ENCODE data around the gene CKB. TPM values are rescaled to one million over a fixed set of nuclear protein-coding genes. Genes with fewer than 3 reads are reported as not detected.
A peak's percentile ranks its signal among the peaks of the same experiment; 100 is the strongest.

The CKB gene
- total RNA-seq, 2 donors from 2014 or later: 546 to 707 TPM

DNA sequence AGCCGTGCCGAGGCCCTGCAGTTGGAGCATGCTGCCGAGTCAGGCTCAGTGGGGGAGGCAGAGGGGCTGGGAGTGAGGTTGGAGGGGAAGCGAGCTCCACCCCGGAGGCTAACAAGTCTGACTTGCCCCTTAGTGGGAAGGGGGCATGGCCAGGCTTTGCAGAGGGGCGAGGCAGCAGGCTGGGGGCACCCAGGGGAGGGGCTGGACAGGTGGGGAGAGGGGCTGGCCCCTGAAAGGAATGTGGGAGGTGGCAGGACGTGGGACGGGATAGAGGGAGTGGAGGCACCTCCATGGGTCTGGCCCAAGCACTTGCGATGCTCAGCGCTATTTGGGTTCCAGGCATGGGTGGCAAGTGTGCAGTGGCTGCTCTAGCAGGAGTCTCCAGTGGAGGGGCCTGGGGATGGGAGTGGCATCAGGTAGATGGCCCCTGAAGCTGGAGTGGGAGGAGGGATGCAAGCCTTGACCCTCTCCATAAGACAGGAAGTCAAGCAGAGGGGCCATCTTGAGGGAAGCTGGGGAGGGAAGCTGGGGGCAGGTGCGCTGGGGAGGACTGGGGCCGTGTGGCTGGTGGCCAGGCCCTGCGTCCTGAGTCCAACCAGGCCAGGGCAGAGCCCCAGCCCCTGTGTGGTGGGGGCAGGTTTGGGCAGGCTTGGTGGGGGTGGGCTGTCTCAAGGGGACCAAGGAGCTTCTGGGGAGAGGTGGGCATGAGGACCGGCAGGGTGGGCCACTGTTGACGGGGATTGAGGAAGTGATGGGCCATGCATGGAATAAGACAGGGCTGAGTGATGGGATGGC is 9.0 kb upstream of the CKB start:
- H3K27ac ChIP-seq: no peak overlapping the region
- peaks cover 7% of the 10 kb centered on the region for H3K36me3 ChIP-seq
- H3K4me3 ChIP-seq: no peak overlapping the region
- no peaks in the 10 kb centered on the region for H3K9me3 ChIP-seq
- peaks cover 0 to 43% of the 10 kb centered on the region in 2 donors for H3K4me1 ChIP-seq
- TF ChIP-seq, protein P1, sequence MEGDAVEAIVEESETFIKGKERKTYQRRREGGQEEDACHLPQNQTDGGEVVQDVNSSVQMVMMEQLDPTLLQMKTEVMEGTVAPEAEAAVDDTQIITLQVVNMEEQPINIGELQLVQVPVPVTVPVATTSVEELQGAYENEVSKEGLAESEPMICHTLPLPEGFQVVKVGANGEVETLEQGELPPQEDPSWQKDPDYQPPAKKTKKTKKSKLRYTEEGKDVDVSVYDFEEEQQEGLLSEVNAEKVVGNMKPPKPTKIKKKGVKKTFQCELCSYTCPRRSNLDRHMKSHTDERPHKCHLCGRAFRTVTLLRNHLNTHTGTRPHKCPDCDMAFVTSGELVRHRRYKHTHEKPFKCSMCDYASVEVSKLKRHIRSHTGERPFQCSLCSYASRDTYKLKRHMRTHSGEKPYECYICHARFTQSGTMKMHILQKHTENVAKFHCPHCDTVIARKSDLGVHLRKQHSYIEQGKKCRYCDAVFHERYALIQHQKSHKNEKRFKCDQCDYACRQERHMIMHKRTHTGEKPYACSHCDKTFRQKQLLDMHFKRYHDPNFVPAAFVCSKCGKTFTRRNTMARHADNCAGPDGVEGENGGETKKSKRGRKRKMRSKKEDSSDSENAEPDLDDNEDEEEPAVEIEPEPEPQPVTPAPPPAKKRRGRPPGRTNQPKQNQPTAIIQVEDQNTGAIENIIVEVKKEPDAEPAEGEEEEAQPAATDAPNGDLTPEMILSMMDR (IDR thresholded peaks at IDR 0.05): no peak
- no peaks in the 10 kb centered on the region for H3K27me3 ChIP-seq
- no peak for DNase-seq (ENCODE audit: low spot score)

DNA sequence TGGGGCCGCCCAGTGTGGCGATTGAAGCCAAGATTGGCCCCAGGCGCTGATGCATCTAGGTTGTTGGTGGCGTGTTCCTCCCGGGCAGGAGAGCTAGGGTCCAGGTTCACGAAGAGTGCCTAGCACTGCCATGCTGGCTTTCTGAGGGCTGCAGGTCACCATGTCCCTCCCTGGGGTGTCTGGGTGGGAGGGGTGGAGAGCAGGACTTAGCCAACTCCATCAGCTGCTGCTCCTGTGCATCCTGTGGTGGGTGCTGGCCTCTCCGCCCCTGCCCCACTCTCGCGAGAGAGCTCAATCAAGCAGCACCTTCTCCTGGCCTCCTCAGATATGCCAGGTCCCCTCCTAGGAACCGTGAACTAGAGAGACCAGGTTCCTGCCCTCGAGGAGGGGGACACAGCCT is 8.2 kb upstream of the CKB start:
- H3K4me1 ChIP-seq: peaks cover 0 to 49% of the 10 kb centered on the region in 2 donors
- no peak for DNase-seq (ENCODE audit: low spot score)
- H3K4me3 ChIP-seq: no peak overlapping the region
- H3K9me3 ChIP-seq: no peaks in the 10 kb centered on the region
- peaks cover 7% of the 10 kb centered on the region for H3K36me3 ChIP-seq
- no peak overlapping the region for H3K27ac ChIP-seq
- H3K27me3 ChIP-seq: no peaks in the 10 kb centered on the region
- TF ChIP-seq, protein P1 (IDR thresholded peaks at IDR 0.05): no peak

DNA sequence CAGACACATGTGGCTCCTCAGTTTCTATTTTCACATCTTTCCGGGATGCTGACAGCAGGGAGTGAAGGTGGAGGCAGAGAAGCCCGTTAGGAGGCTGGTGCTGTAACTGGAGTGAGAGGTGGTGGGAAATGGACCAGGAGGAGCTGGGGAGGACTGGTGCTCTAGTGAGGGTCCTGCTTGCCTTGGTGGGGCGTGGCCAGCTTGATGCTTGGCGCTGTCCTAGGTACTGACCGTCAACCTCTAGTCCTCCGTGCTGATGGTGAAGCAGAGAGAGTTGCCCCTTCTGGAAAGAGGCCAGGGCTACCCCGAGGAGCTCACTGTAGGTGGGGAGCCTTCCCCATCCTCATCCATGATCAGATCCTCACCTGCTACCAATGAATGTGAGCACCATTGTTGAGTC is 7.8 kb upstream of the CKB start:
- TF ChIP-seq, protein P1 (IDR thresholded peaks at IDR 0.05): no peak
- Histone ChIP-seq H3K27me3 (no peaks in the 10 kb centered on the region), H3K4me1 (peaks cover 0 to 51% of the 10 kb centered on the region in 2 donors), H3K9me3 (no peaks in the 10 kb centered on the region), H3K4me3 (no peak overlapping the region), H3K36me3 (peaks cover 7% of the 10 kb centered on the region), H3K27ac (no peak overlapping the region)
- DNase-seq (ENCODE audit: low spot score): no peak

DNA sequence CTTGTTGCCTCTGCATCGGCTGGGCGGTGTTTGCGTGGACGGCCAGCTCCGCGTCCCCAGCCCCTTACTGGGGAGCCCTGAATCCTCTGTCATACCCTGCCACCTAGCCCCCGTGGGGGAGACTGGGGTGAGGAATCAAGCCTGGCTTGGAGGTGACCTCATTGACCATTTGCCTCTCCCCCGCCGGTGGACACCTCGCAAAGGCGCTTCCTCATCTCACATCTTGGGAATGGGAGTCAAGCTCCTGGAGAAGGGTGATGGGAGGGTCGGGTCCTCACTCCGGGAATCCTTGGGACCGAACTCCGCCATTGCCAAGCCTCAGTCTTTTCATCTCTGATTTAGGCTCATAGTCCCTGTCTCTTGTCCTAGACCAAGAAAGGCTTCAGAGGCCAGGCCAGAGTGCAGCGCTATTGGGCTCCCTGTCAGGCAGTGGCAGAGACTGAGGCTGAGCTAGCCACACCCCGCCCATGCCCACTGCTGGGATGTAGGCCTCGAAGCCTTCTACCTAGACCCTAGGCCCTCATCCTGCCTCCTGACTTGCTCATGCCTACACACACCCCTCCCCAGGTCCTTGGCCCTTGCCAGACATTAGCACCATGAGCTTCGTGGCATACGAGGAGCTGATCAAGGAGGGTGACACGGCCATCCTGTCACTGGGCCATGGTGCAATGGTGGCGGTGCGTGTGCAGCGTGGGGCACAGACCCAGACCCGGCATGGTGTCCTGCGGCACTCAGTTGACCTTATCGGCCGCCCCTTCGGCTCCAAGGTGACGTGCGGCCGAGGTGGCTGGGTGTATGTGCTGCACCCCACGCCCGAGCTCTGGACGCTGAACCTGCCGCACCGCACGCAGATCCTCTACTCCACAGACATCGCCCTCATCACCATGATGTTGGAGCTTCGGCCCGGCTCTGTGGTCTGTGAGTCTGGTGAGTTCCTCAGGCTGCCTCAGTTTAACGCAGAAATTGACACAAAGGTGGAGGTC is 7.0 kb upstream of the CKB start:
- H3K4me1 ChIP-seq: peaks cover 0 to 52% of the 10 kb centered on the region in 2 donors
- peaks cover 7% of the 10 kb centered on the region for H3K36me3 ChIP-seq
- H3K9me3 ChIP-seq: no peaks in the 10 kb centered on the region
- peak overlapping the region; percentile 84 to 90 for H3K4me3 ChIP-seq
- no peaks in the 10 kb centered on the region for H3K27me3 ChIP-seq
- DNase-seq (ENCODE audit: low spot score): no peak
- peak overlapping the region; percentile 93 to 98 for H3K27ac ChIP-seq
- TF ChIP-seq, protein P1 (IDR thresholded peaks at IDR 0.05): no peak

DNA sequence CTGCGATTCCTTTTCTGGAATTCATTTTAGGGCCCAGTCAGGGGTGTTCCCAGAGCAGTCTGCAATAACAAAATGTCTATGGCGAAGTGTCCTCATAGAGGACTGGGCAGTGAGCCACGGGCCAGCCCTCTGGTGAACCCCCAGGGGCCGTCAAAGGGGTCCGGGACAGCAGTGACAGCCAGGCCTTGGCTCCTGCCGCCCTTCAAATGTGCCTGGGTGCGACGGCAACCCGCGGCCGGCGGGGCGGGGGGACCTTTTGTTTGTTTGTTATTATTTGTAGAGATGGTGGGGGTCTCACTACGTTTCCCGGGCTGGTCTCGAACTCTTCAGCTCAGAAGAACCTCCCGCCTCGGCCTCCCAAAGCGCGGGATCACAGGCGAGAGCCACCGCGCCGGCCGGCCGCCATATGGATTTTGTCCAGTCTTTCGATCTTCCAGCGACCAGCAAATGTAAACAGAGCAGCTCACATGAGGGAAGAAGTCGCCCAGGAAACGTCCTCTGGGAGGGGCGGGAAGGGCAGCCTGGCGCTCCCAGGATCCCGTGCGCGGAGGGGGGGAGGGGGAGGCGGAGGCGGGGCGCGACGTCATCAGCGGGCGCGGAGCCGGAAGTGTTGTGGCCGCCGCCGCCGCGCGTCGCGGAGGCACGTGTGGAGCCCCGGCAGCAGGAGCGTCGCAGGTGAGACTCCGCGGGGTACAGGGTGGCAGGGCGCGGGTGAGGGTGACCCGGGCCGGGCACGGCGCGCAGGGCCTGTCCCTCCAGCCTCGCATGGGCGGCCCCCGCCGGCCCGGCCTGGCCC is 6.2 kb upstream of the CKB start, which contains the start of gene TRMT61A:
Gene TRMT61A, plus strand, starts transcription at position 610 of the 796 bp plus-strand sequence. CDS start 783 bp downstream, outside the sequence.
- Histone ChIP-seq H3K27ac (peak within 1 kb of the TSS; percentile 93 to 98), H3K4me1 (peaks cover 0 to 56% of the 10 kb centered on the region in 2 donors), H3K4me3 (peak within 1 kb of the TSS; percentile 84 to 90), H3K27me3 (no peaks in the 10 kb centered on the region), H3K36me3 (peaks cover 7% of the 10 kb centered on the region), H3K9me3 (no peaks in the 10 kb centered on the region)
- TF ChIP-seq, protein P1 (IDR thresholded peaks at IDR 0.05): no peak
- DNase-seq (ENCODE audit: low spot score): peak; percentile 91

All from right atrium auricular region (tissue), 2 donors.